Activated CD8-positive, alpha-beta memory T cell treated with anti-CD3 and anti-CD28 coated beads for 36 hours (primary cell): ENCODE data around the gene GRIN2A. TPM values are rescaled to one million over a fixed set of nuclear protein-coding genes. Genes with fewer than 3 reads are reported as not detected.

Experiments used
- CTCF ChIA-PET: fragments of 350-600 bp; sonication (Branson Sonifier 250); formaldehyde crosslinking; loops from one replicate; lab custom pipeline; 2021; ENCODE audit warnings: antibody characterized with exemption; lab: Charles Lee
- POLR2A ChIA-PET: fragments of 350-600 bp; sonication (Branson Sonifier 250); formaldehyde crosslinking; loops from one replicate; lab custom pipeline; 2021; ENCODE audit warnings: antibody characterized with exemption; lab: Charles Lee
- total RNA-seq, 2 experiments: library from RNA; stranded (reverse); gene quantifications; one replicate each; pipeline ENCODE4 v1.2.3, GENCODE V29; 2021

The GRIN2A gene
- total RNA-seq, 2 experiments from 2014 or later, result not detected

GRCh38 chr16:10045947-10046346 lies 136.3 kb downstream of the GRIN2A start:
- POLR2A ChIA-PET, result no interaction called here
- CTCF ChIA-PET, result no interaction called here

GRCh38 chr16:10045291-10045775 lies 136.9 kb downstream of the GRIN2A start:
- CTCF ChIA-PET, result no interaction called here
- POLR2A ChIA-PET, result no interaction called here

GRCh38 chr16:10040136-10041080 lies 141.8 kb downstream of the GRIN2A start:
- POLR2A ChIA-PET, result no interaction called here
- CTCF ChIA-PET, result no interaction called here

GRCh38 chr16:10039220-10040096 lies 142.8 kb downstream of the GRIN2A start:
- ChIA-PET POLR2A (no interaction called here), CTCF (no interaction called here)

- ChIA-PET CTCF (no interaction called here), POLR2A (no interaction called here)
These were observed 144.5 kb downstream of the GRIN2A start for GRCh38 chr16:10037751-10038150.

GRCh38 chr16:10036956-10037355 lies 145.3 kb downstream of the GRIN2A start:
- CTCF ChIA-PET, result no interaction called here
- POLR2A ChIA-PET, result no interaction called here

GRCh38 chr16:10033556-10033955 lies 148.7 kb downstream of the GRIN2A start:
- CTCF ChIA-PET, result no interaction called here
- POLR2A ChIA-PET, result no interaction called here

GRCh38 chr16:10031955-10032354 lies 150.3 kb downstream of the GRIN2A start:
- POLR2A ChIA-PET, result no interaction called here
- CTCF ChIA-PET, result no interaction called here

GRCh38 chr16:10031473-10031872 lies 150.8 kb downstream of the GRIN2A start:
- POLR2A ChIA-PET, result no interaction called here
- CTCF ChIA-PET, result no interaction called here

- ChIA-PET POLR2A (no interaction called here), CTCF (no interaction called here)
These were observed 153.6 kb downstream of the GRIN2A start for GRCh38 chr16:10028644-10029043.

- POLR2A ChIA-PET, result no interaction called here
- CTCF ChIA-PET, result no interaction called here
These were observed 154.7 kb downstream of the GRIN2A start for GRCh38 chr16:10027553-10027952.

- ChIA-PET CTCF (no interaction called here), POLR2A (no interaction called here)
These were observed 155.6 kb downstream of the GRIN2A start for GRCh38 chr16:10026593-10026992.

GRCh38 chr16:10022098-10022497 lies 160.1 kb downstream of the GRIN2A start:
- ChIA-PET POLR2A (no interaction called here), CTCF (no interaction called here)

GRCh38 chr16:10020866-10021265 lies 161.4 kb downstream of the GRIN2A start:
- ChIA-PET POLR2A (no interaction called here), CTCF (no interaction called here)

GRCh38 chr16:10016752-10017151 lies 165.5 kb downstream of the GRIN2A start:
- CTCF ChIA-PET, result no interaction called here
- POLR2A ChIA-PET, result no interaction called here

GRCh38 chr16:10015397-10015796 lies 166.8 kb downstream of the GRIN2A start:
- POLR2A ChIA-PET, result no interaction called here
- CTCF ChIA-PET, result no interaction called here

GRCh38 chr16:10013774-10014173 lies 168.5 kb downstream of the GRIN2A start:
- CTCF ChIA-PET, result no interaction called here
- POLR2A ChIA-PET, result no interaction called here

GRCh38 chr16:10013364-10013763 lies 168.9 kb downstream of the GRIN2A start:
- POLR2A ChIA-PET, result no interaction called here
- CTCF ChIA-PET, result no interaction called here

GRCh38 chr16:10009684-10010083 lies 172.5 kb downstream of the GRIN2A start:
- ChIA-PET CTCF (no interaction called here), POLR2A (no interaction called here)

- ChIA-PET CTCF (no interaction called here), POLR2A (no interaction called here)
These were observed 178.7 kb downstream of the GRIN2A start for GRCh38 chr16:10003486-10003885.
